GM18499 (cell line): ENCODE results near the gene CNOT8.

ENCODE experiments used
- ATAC-seq: cut with Tn5 transposase; IDR thresholded peaks from one replicate; pipeline ENCODE4 v1.9.1; 2021; ENCODE audit warnings: moderate number of reproducible peaks; ENCODE audit not compliant: insufficient read depth, unreplicated experiment

Gene CNOT8

DNA sequence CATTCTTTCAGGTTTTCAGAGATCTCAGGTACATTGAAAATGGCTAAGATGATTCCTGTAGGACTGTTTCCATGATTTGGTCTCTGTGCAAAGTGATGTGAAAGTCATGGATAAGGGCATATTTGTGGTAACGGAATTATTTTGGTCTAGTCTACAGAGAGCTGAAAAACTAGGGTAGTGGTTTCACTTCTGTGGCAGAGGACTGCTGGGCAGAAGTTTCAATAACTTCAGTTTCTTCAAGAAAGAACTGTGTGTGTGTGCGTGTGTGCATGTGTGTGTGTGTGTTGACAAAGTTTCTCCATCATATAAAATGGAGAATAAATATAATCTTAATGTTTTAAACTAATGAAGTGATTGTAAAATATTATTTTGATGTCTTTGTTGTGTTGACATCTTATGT lies 4.3 kb downstream of the CNOT8 start:
- no peak for ATAC-seq

DNA sequence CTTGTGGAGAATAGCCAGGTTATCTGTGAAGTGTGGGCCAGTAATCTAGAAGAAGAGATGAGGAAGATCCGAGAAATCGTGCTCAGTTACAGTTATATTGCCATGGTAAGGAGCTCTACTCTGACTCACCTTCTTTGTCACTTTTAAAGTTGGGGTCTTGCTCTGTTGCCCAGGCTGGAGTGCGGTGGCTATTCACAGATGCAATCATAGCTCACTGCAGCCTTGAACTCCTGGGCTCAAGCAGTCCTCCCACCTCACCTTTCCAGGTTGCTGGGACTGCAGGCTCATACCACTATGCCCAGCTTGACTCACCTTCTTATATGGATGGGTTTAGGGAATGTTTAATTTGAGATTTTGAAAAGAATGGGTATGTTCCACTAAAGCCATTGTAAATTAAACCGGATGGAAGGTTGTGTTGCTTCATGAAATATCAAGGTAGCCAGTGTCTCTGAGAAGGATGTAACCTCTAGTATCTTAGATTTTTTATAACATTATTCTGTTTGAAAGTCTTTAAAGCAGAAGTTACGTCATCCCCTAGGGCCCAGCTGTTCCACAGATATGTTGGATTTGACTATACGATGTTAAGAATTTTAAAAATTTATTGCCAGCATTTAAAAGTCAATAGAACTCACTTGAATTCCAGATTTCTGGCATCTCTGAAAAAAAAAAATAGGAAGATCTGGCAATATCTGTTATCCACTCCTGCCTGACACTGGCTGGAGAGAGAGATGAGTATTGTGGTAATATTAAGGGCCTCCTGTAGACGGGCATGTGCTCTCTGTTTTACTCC lies 5.1 kb downstream of the CNOT8 start:
- ATAC-seq: no peak

DNA sequence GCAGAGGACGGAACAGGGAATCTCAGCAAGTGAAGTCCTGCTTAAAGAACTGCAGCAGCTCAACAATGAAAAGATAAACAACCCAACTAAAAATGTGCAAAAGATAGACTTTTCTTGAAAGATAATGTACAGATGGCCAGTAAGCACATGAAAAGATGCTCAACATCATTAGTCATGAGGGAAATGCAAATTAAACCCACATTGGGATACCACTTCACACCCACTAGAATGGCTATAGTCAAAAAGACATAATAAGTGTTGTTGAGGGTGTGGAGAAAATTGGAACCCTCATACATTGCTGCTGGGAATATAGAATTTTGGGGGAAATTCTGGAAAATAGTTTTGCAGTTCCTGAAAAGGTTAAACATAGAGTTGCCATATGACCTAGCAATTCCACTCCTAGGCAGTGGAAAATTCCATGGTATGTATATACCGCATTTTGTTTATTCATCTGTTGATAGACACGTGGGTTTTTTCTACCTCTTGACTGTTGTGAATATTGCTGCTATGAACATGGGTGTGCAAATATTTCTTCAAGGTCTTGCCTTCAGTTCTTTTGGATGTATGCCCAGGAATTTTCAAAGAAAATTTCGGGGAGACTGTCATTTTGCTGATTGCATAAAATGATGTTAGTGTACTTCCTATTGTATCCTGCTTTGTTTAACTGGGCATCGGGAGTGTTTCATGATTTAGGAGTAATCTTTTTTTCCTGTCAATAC lies 7.2 kb downstream of the CNOT8 start:
- no peak for ATAC-seq

DNA sequence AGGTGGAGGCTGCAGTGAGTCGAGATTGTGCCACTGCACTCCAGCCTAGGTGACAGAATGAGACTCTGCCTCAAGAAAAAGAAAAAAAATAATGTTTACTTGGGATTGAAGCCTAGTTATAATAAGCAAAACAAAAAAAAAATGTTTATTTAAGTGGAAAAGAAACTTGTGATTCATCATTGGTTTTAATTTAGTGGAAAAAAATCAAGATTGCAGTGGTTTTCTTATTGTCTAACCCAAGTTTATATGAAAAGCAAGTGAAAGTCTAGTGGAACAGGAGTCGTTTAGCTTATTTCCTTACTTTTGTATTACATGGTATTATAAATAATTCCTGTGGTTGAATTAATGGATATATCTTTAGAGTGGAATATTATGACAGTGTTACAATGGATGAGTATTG lies 8.4 kb downstream of the CNOT8 start:
- no peak for ATAC-seq

DNA sequence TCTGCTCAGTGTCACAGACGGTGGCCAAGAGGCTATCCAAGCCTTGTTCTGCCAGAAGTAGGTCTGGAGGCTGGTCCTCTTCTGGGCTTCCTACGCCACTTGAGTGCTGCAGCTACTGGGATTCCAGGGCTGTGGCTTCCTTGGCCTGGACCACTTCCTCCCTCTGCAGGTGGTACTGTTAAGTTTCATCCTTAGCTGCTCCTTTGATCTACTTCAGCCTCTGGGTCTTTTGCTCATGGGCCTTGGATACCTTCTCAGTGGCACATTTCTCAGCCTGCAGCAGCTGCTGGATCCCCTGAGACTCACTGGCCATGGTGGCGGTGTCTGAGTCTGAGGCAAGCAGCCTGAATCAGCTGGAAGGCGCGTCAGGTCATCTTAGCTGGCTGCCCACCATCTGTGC lies 10.3 kb downstream of the CNOT8 start:
- no peak for ATAC-seq

DNA sequence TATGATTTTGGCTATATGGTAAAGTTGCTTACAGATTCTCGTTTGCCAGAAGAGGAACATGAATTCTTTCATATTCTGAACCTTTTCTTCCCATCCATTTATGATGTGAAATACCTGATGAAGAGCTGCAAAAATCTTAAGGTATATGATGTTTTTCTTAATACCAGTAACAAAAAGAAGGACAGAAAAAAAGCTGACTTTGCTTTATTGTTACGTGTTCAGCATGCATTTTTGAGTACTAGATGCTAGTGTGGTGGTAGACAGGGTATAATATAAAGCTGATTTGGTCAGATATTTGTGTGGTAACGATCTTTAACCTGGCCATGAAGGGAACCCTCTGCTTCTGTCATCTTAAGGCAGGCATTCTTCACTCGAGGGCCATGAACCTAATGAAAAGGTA lies 13.3 kb downstream of the CNOT8 start:
- no peak for ATAC-seq

DNA sequence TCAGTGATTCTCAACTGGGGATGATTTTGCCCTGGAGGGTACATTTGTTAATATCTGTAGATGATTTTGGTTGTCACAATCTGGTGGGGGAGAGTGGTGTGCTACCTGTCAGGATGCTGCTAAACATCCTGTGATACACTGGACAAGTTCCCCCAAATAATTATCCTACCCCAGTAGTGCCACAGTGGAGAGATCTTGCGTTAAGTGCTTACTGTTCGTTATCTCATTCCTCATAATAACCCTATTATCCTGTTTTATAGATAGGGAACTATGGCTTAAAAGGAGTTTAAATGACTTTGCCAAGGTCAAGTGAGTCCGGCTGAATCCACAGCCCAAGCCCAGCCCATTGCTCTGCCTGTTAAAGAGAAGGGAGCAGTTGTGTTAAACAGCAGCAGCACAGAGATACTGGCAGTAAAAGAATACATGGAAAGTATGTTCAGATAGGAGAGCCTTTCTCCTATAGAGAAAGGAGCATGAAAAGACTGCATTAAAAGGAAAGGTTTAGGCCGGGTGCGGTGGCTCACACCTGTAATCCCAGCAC lies 15.4 kb downstream of the CNOT8 start:
- ATAC-seq: no peak

DNA sequence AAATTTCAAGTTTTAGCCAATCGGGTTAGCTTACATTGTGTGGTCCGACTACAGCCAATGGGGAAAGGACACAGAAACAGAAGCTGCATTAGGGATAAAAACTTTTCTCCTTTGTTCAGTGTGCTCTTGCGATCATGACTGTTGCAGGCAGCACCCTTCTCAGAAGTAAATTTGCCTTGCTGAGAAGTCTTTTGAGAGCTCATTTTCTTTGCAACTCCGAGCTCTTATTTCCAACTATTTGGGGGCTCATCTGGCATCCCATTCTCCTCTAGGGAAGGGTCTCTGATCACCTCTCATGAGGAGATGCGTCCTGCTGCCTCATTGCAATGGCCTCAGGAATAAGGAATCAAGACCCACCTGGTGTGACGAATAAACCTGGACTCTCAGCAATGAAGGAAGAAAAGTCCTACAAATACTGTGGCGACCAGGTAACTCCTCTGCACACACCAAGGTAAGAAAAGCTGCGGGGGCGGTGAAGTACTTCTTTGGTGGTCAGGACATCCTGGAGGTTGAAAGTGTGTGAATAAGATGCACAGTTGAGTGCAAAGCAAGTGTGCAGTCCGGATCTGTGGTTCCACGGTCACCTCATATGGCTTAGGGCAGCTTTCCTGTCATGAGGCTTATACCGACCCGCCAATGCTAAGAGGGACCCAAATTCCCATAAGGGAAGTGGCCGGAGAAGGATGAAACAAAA lies 20.4 kb downstream of the CNOT8 start:
- ATAC-seq: no peak

DNA sequence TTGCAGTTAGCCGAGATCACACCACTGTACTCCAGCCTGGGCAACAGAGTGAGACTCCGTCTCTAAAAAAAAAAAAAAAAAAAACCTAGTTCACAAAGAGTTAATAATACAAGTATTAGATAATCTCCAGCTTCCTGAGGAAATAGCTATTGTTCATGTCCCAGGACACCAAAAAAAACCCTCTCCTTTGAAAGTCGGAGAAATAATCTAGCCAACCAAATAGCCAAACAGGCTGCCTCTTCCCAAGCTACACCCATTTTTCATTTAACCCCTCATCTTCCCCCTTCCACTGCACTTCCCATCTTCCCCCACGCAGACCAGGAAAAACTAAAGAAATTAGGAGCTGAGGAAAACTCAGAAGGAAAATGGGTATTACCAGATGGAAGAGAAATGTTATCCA lies 23.6 kb downstream of the CNOT8 start:
- ATAC-seq: no peak

DNA sequence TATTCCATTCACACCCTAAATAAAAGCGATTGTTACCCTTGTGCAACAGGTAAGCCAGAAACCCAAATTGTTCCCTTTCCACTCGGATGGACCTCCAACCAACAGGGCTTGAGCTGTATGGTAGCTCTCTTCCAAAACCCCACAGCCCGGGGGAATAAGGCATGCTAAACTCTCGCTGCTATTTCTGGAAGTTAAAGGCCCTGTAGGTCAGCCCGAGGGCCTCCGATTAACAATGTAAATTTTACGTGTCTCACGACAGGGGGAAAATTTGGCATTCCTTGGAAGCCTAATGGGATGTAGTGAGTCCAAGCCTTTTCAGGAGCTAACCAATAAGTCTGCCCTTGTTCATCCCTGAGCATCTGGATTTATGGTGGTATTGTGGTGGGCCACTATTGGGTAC lies 26.0 kb downstream of the CNOT8 start:
- ATAC-seq: no peak

DNA sequence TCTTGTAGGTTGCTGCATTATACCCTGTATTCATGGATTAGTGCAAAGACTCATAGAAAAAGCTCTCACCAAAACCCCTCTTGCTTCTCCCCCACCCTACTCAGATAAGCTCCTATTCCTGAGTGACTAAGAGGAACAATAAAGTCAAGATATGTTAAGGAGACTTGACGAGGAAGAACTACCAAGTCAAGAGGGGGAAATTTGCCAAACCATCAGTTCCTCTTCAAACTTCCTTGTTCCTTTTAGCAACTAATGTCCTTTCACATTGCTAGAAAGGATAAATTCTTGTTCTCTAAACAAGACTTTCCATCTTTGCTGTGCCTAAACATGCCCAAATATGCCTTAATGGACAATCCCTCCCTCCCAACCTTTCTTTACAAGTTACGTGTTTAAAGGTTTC lies 27.0 kb downstream of the CNOT8 start:
- no peak for ATAC-seq

DNA sequence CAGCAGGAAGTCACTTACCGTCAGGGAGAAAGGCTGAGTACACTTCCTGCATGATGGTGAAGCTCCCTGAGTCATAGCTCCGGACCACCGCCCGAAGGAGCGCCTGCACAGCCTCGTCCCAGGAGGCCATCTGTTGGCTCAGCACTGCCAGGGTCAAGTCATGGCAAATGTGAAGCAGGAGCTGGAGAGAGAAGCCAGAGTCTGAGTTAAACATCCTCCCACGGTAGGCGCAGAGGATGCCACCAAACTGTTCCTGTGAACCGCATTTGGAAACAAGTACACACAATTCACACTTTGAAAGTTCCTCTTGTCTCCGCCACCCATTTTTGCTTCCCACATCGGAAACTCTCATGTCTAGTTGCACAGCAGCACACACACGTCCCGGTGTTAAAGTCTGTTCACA lies 33.9 kb downstream of the CNOT8 start:
- no peak for ATAC-seq

DNA sequence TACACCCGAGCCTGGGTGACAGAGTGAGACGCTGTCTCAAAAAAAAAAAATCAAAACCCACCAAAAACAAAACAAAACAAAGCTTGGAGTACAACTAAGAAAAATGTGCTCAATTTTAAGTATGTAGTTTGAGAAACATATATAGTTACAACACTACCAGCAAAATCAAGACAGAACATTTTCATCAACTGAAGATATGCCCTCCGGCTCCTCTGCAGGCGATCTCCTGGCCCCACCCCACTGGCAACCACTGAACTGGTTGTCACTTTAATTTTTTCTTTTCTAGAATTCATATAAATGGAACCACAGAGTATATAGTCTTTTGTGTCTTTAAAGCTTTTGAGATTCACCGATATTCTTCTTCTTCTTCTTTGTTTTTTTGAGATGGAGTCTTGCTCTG lies 35.0 kb downstream of the CNOT8 start:
- ATAC-seq: no peak

DNA sequence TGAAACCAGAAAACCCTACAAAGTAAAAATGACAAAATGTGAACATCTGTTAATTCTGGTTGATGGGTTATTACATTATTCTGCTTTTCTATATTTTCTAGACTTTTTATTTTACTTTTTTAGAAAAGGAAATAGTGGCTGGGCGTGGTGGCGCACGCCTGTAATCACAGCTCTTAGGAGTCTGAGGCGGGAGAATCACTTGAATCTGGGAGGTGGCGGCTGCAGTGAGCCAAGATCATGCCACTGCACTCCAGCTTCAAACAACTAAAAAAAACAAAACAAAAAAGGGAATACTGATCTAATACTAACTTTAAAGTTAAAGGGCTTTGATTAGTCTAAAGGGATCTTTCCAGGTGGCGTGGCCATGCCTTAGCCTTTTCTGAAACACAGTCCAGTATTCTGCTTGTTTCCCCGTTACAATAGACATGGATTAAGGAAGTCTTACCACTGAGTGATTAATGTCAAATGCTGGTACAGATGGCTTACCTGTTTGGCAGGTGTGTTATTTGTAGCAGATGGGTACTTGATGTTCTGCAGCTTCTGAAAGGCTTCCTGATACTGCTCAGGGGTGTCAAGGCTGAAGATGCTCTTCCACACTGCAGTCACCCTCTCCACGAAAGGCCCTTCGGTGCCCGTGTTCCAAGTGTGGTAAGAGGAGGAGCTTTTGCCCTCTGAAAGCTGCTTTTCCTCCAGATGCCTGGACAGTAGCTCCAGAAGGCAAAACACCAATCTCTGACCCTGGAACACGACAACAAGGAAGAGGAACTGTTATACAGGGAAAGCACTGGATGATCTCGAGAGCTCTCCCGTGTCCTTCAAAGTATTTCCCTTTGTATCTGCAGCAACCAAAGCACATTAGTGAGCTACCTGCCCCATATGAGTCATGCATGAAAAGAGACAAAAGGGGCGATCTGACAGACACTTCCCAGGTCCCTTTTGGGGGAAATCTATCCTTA lies 37.5 kb downstream of the CNOT8 start:
- ATAC-seq: no peak

DNA sequence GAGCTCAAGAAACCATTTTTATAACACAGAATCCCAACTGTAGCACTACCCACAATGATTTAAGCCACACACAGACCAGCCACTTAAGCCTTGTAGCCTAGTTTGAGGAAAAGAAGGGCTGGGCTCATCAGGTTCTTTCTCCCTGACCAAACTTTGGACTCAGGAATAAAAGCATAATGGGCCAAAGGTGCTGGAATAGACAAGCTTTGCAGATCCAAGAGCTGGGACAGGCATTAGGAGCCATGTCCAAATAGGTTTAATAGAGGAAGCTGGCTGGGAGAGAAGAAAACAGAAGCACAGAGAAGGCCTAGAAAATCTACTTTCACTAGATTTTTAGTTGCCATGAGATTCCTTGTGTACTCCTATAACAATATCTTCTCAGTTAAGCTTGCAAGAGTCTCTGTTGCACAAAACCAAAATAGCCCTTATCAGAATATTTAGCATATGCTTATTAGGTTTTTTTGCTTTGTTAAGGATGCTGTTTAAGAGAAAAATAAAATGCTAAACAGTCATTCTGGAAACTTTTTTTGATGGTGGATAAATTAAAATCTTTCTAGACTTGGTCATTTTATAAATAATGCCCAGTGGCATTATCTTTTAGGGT lies 38.2 kb downstream of the CNOT8 start:
- no peak for ATAC-seq

DNA sequence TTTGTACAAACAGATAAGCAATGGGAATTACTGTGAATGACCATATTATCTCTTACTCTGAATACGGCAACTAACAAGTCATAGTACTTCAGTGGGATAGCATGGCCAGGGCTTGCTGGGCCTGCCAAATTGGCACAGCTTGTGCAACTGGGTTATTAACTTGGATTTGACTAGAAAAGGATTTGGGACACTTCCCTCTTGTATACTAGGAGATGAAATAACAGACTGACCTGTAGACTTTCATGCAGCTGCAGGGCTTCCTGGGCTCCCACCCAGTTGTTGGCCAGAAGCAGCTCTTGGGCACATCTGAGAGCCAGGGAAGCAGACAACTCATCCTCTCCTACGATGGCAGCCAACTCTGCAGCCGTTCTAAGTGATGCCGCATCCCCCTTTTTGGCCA lies 39.8 kb downstream of the CNOT8 start:
- no peak for ATAC-seq

DNA sequence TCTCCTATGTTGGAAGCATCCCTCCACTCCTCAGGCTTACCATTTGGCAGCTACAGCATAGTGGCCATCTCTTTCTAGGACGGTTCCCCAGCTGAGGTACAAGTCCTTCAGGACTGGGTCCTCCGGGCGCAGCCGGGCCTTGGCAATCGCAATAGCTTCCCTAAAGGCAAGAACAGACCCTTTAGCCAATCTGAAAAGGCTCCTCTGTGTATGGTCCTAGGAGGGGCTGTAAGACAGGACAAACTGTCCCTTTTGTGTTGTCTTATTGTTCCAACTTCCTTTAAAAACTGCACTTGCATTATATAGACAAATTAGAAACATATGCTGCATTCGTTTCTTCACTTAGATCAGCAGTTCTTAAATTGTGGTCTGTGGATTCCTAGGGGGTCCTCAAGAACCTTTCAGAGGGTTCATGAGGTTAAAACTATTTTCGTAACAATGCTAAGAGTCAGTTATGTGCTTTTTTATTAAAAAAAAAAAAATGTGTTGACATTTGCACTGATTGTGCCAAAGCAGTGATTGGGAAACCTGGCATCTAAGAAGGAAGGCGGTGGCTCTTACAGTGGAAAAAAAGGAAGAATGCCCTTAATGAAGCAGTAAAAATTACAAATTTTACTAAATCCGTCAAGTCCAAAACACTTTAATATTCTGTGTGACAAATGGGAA lies 40.9 kb downstream of the CNOT8 start:
- ATAC-seq: no peak

DNA sequence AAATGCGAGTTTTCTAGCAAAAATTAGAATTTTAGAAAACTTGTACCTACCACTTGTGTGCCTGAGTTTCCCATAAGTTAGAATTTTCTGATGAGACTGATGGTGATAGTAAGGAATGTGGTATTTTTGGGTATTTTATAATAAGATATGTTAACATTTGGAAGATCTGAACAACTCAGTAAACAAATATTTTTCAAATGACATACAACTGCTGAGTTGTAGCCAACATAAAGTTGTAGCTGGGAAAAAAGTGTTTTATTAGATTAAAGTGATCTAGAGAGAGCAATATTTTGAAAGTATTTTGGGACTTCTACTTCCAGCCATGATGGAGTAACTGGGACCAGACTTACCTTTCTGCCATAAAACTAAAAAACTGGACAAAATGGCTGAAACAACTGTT lies 41.6 kb downstream of the CNOT8 start:
- no peak for ATAC-seq

DNA sequence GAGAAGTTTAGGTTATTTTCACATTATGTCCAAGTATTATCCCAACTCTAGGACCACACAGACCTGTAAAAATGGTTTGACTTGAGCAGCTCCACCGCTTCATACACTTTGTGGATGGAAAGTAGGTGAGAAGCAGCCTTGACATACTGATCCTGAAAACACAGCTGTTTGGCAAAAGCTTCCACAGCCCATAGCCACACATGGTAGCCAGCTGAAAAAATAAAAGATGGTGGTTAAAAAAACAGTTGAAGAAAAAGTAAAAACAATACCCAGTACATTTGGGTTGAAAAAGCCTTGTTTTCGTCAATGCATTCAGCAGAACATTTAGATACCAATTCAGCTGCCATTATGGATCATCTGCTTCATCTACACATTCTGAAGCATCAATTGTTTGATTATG lies 42.8 kb downstream of the CNOT8 start:
- no peak for ATAC-seq
